ENCODE measurements around the gene JPT2. TPM values are rescaled to one million over a fixed set of nuclear protein-coding genes. Genes with fewer than 3 reads are reported as not detected.

Gene JPT2
- total and polyA plus RNA-seq, 2 experiments from 2014 or later = 43.8 to 139 TPM

GRCh38 chr16:1669698-1670097, 8.4 kb upstream of the JPT2 start:
- H3K9me2 ChIP-seq (ENCODE audit: insufficient read depth) = no peaks in the 10 kb centered on the region
- no peaks in the 10 kb centered on the region for H3F3A ChIP-seq (replicated peaks; ENCODE audit: low read depth)
- H3K27me3 ChIP-seq (ENCODE audit: insufficient read depth) = no peaks in the 10 kb centered on the region
- H3K27ac ChIP-seq (ENCODE audit: low read depth) = no peak overlapping the region
- H3K79me2 ChIP-seq (replicated peaks; ENCODE audit: insufficient read depth) = no peaks in the 10 kb centered on the region
- TF ChIP-seq EZH2 (IDR thresholded peaks at IDR 0.05; ENCODE audit: low read depth, unreplicated experiment) = no peak
- H2AFZ ChIP-seq = no peak overlapping the region
- Mint-ChIP-seq H3K27ac (no peak overlapping the region), H3K4me3 (no peak overlapping the region), H3K36me3 (ENCODE audit: low read depth) (peaks cover 84% of the 10 kb centered on the region), H3K4me1 (no peaks in the 10 kb centered on the region), H3K27me3 (ENCODE audit: insufficient read depth, low read depth, poor library complexity) (peaks cover 14% of the 10 kb centered on the region), H3K9me3 (no peaks in the 10 kb centered on the region; the same call in 2 of the 3 replicates)
- no peak overlapping the region for H3K4me2 ChIP-seq
- no peaks in the 10 kb centered on the region; the same call in 1 of the 2 replicates for H3K36me3 ChIP-seq (ENCODE audit: insufficient read depth)
- ATAC-seq (no peak), DNase-seq (ENCODE audit: low spot score) (no peak)
- H4K20me1 ChIP-seq (replicated peaks; ENCODE audit: insufficient read depth) = no peaks in the 10 kb centered on the region
- H3K4me3 ChIP-seq = no peak overlapping the region
- no peaks in the 10 kb centered on the region for H3K4me1 ChIP-seq (ENCODE audit: insufficient read depth)

- Histone ChIP-seq H3F3A (replicated peaks; ENCODE audit: low read depth) (no peaks in the 10 kb centered on the region), H3K36me3 (ENCODE audit: insufficient read depth) (no peaks in the 10 kb centered on the region; the same call in 1 of the 2 replicates), H3K4me1 (ENCODE audit: insufficient read depth) (no peaks in the 10 kb centered on the region), H3K79me2 (replicated peaks; ENCODE audit: insufficient read depth) (no peaks in the 10 kb centered on the region), H3K4me2 (no peak overlapping the region), H3K9me2 (ENCODE audit: insufficient read depth) (no peaks in the 10 kb centered on the region), H4K20me1 (replicated peaks; ENCODE audit: insufficient read depth) (no peaks in the 10 kb centered on the region), H3K27me3 (ENCODE audit: insufficient read depth) (no peaks in the 10 kb centered on the region), H3K27ac (ENCODE audit: low read depth) (no peak overlapping the region), H2AFZ (no peak overlapping the region), H3K4me3 (no peak overlapping the region)
- TF ChIP-seq NANOG (IDR thresholded peaks at IDR 0.05; ENCODE audit: borderline replicate concordance) (no peak), REST (IDR thresholded peaks at IDR 0.05; ENCODE audit: unreplicated experiment) (no peak), CTCF (conservative IDR thresholded peaks at IDR 0.05; ENCODE audit: low read depth in 2 of 2) (no peak), CREB1 (CRISPR knock-in tag; IDR thresholded peaks at IDR 0.05; ENCODE audit: low read depth) (no peak), EZH2phosphoT487 (IDR thresholded peaks at IDR 0.05; ENCODE audit: unreplicated experiment) (no peak)
- peaks cover 85% of the 10 kb centered on the region for H3K36me3 Mint-ChIP-seq (ENCODE audit: low read depth)
- DNase-seq (ENCODE audit: low spot score) = no peak
- peaks cover 14% of the 10 kb centered on the region for H3K27me3 Mint-ChIP-seq (ENCODE audit: insufficient read depth, low read depth, poor library complexity)
- no peaks in the 10 kb centered on the region for H3K4me1 Mint-ChIP-seq
- no peak overlapping the region for H3K4me3 Mint-ChIP-seq
- H3K9me3 Mint-ChIP-seq = no peaks in the 10 kb centered on the region; the same call in 2 of the 3 replicates
- no peak overlapping the region for H3K27ac Mint-ChIP-seq
- ATAC-seq = no peak
Observed at GRCh38 chr16:1670371-1670770, 7.7 kb upstream of the JPT2 start.
